CD4-positive, alpha-beta T cell treated with Interleukin-15 for 1 hour (primary cell): Measurements from ENCODE around the gene VSTM2L.

Experiments used
- DNase-seq: peaks from one replicate; pipeline ENCODE4 v3.0.0-alpha.2; 2020

Gene VSTM2L

GRCh38 chr20:37901654-37902503 is 1.0 kb upstream of the VSTM2L start:
- no peak for DNase-seq

GRCh38 chr20:37903317-37904007 is 535 bp downstream of the VSTM2L start:
- no peak for DNase-seq

- no peak for DNase-seq
Observed at GRCh38 chr20:37904008-37904642, 1.2 kb downstream of the VSTM2L start.

GRCh38 chr20:37904845-37905373 is 2.0 kb downstream of the VSTM2L start:
- no peak for DNase-seq

GRCh38 chr20:37905671-37906613 is 3.0 kb downstream of the VSTM2L start:
- DNase-seq: no peak

GRCh38 chr20:37907330-37907676 is 4.4 kb downstream of the VSTM2L start:
- no peak for DNase-seq

GRCh38 chr20:37907677-37908401 is 4.9 kb downstream of the VSTM2L start:
- no peak for DNase-seq

- DNase-seq: no peak
Observed at GRCh38 chr20:37911261-37911660, 8.3 kb downstream of the VSTM2L start.

- no peak for DNase-seq
Observed at GRCh38 chr20:37911838-37912281, 8.9 kb downstream of the VSTM2L start.

GRCh38 chr20:37912874-37913273 is 9.9 kb downstream of the VSTM2L start:
- no peak for DNase-seq

GRCh38 chr20:37913567-37914366 is 10.8 kb downstream of the VSTM2L start:
- DNase-seq: no peak

GRCh38 chr20:37914367-37914671 is 11.4 kb downstream of the VSTM2L start:
- DNase-seq: no peak

GRCh38 chr20:37914672-37915433 is 11.9 kb downstream of the VSTM2L start:
- DNase-seq: no peak

GRCh38 chr20:37915434-37915787 is 12.5 kb downstream of the VSTM2L start:
- DNase-seq: no peak

GRCh38 chr20:37915800-37916570 is 13.1 kb downstream of the VSTM2L start:
- DNase-seq: no peak

GRCh38 chr20:37917461-37917860 is 14.5 kb downstream of the VSTM2L start:
- no peak for DNase-seq

- no peak for DNase-seq
Observed at GRCh38 chr20:37918035-37918434, 15.1 kb downstream of the VSTM2L start.

- DNase-seq: no peak
Observed at GRCh38 chr20:37919389-37920040, 16.6 kb downstream of the VSTM2L start.

GRCh38 chr20:37920270-37920669 is 17.3 kb downstream of the VSTM2L start:
- no peak for DNase-seq
